NCI-H2227 (cell line): ENCODE data around the gene CXCL8.
"Not testable (repeated sequence)": the region's sequence is repeated elsewhere in the genome, so short reads cannot be mapped to it uniquely, and the experiment has no call there.

Experiments
- DNase-seq: peaks from one replicate; lab custom pipeline; 2025; ENCODE audit not compliant: unreplicated experiment; lab: John Stamatoyannopoulos, UW

The CXCL8 gene

DNA sequence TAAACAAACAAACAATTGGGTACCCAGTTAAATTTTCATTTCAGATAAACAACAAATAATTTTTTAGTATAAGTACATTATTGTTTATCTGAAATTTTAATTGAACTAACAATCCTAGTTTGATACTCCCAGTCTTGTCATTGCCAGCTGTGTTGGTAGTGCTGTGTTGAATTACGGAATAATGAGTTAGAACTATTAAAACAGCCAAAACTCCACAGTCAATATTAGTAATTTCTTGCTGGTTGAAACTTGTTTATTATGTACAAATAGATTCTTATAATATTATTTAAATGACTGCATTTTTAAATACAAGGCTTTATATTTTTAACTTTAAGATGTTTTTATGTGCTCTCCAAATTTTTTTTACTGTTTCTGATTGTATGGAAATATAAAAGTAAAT, 2.9 kb downstream of the CXCL8 start:
- DNase-seq: no peak

DNA sequence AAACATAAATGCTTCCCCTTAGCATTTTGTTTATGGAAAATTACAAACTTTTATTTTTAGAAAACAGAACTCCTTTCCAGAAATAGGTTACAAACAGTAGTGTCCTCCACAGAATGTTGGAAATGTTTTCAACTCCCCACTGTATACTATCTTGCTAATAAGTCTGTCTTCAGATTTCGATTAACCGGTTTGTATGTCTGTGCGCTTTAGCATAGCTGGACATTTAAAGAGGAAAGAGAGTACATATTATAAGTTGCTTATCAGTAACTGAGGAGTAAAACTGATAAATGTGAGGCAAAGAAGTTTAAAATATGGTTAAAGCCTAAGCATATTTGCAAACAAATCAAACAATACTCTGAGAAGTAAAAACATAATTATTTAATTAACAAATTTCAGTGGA, 3.4 kb downstream of the CXCL8 start:
- no peak for DNase-seq

DNA sequence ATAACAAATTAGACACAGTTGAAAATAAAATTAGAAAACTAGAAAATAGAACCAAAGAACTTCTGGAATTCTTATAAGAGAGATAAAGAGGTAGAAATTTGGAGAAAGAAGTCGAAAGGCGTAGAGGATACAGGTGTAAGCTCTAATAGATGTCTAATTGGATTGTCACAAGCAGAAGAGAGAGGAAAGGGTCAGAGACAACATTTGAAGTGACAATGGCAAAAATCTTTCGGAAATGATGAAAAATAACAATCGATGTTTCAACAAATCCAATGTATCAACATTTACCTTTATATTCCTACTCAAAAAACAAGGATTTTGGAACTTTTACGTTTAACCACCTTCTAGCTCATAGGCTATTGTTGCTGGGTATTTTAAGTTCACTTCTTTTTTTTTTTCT, 3.8 kb downstream of the CXCL8 start:
- DNase-seq: no peak

DNA sequence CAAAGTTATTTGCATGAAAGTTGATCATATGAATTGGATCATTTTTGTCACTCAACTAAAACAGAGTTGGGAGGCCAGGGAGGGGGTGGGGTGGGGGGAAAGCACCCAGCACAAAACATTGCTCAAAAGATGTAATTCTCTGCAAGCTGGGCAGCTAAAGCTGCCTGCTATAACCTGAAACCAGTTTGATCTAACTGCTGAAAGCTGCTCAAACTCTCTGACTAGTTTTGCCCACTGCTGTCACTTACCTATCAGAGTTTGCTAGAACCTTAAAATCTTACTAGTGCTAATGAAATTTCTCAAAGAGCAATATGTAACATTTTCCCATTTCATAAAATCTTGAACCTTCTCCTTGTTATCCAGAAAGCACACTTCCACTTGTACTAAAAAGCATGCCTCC, 10.4 kb downstream of the CXCL8 start:
- DNase-seq: no peak

DNA sequence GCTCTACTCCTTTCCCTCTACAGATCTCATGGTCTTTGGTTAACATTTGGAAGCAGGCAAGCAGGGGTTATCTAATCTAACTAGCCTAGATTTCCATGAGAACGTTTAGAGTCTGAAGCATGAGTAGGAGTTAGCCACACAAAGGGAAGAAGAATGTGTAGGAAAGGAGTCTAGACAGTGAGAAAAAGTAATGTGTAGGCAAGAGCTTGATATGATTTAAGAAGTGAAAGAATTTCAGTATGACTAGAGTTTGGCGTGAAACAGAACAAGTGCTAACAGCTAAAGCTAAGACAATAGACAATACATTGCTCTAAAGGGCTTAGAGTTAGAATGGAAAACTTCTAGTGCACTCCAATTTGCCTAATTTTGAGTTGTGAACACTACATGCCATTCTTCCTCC, 10.8 kb downstream of the CXCL8 start:
- DNase-seq: no peak

DNA sequence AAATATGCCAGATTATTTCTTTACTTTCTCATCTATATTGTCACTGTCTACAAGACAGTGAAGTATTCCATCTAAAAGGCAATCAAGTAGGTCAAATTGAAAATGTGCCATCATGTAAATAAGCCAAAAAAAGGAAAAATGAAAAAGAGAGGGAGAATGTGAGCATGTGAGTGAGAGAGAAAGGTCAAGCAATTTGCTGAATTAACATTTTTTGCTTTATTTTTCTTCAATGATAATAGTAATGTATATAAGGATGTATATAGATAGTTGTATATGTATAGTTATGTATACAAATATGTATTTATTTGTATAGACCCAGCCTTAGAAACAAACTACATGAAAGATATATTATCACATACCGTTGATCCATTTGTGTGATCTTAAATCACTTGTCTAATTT, 11.5 kb downstream of the CXCL8 start:
- DNase-seq: no peak

DNA sequence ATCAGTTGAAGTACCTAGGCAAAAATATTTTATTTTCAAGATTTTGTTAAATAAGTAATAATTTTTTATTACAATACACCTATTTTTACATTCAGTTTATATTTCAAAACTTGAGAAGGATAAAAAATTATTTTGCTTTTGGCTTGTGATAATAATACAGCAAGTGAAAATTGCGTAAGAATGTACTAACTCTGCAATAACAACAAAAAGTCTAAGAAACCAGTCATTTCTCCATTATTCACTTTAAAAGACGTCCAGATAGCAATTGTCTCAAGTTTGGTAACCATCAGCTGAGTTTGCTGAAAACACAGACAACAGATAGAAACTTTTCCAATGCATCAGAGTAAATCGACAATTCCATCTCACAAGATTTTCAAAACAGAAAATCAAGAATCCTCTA, 12.1 kb downstream of the CXCL8 start:
- no peak for DNase-seq

DNA sequence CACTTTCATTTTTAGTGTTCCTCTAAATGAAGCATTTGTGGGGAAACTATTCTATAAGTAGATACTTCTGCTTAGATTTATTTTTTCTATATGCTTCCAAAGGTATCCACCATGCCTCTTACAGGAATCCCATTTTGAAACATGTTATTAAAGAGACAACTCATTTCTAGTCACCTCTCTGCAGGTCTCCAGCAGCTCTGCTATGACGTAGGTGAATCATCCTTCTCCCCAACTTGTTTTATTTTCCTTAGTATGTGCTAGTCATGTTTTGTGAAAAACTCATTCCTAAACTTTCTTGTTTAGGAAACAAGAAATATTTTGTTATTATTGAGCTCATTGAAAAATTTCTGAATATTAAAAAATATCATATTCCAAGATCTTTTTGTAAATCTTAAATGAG, 12.8 kb downstream of the CXCL8 start:
- no peak for DNase-seq

DNA sequence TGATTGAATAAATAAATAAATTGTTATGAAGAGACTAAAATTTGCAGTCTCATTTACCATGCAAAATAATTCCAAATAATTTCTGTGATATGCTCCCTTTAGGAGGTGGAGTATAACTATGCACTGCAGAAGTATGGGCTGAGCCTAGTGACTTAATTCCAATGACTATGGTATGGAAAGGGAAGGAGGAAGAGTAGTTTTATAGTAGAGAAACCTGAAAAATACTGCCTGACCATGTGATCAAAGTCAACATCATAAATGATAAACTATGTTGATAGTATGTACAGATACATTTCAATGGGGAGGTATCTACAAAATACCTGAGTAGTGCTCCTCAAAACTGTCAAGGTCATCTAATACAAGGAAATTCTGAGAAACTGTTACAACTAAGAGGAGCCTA, 14.6 kb downstream of the CXCL8 start:
- DNase-seq: no peak

DNA sequence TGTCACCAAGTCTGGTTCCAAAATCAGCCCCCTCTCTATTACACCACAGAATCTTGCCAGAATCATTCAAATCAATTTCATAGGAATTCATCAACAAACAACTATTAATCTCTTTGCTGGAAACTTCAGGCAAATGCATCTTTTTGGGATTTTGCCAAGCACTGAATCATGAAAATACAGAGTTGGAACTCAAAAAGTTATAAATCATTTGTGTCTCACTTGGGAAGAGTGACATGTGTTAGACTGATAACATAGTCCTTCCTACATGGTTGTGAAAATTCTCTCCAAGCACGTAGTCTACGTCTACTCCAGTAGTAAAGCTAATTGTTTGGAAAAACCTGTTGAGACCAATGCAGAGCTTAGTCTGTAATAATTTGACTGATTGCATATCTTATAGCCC, 19.0 kb downstream of the CXCL8 start:
- no peak for DNase-seq

DNA sequence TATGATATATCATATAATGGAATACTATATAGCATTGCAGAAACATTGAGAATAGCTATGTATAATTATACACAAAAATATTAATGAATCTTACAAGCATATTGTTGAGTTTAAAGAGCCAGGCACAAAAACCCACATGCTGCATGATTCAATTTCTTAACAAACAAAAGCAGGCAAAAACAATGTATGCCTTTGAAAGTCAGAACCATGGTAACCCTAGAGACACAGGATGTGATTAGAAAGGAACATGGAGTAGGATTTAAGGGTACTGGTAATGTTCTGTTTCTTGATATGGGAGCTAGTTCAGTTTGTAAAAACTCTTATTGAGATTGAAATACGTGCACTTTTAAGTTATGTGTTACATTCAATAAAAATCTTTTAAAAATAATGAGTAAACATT, 21.5 kb downstream of the CXCL8 start:
- DNase-seq: no peak

DNA sequence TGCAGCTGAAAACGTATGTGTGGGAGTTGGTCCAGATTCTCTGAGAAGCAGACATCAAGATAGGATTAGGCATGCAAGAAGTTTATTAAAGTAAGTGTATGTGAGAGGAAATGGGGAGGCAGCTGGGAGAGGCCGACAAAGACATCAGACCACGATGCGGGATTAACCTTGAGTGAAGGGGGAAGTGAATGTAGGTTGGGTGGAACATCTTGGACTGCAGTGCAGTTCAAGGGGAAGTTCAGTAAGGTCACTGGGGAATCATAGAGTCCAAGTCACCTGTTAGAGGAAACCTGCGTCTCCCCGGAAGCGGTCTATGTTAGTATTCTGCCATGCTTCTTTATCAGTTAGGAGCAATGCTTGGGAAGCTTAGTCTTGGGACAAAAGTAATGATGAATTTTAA, 22.0 kb downstream of the CXCL8 start:
- DNase-seq: no peak

DNA sequence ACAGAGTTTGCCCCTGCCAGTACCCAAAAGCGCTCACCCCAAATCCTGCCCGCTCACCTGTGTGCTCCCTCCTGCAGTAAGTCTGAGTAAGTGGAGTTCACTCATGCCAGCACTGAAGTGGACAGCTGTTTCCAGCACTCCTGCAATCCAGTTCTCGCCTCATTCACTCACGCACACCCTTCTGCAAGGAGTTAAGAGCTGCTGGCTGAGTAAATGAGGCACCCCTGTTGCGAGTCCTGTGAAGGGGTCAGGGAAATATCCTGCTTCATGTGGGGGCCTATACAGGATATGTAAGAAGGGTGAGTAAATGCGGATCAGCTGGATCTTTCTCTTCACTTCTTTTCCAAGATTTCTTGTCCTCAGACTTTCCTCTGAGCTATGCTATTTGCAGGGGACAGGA, 23.5 kb downstream of the CXCL8 start:
- DNase-seq: no peak

DNA sequence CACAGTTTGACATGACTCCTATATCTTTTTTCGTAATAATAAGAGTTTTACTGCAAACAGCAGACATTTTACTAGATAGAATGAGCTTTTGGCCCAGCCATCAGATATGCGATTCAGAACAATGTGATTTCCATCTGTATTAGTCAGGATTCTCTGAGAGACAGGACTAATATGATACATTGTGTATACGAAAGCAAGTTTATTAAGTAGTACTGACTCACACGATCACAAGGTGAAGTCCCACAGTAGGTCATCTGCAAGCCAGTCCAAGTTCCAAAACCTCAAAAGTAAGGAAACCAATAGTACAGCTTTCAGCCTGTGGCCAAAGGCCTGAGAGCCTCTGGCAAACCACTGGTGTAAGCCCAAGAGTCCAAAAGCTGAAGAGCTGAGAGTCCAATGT, 24.1 kb downstream of the CXCL8 start:
- no peak for DNase-seq

DNA sequence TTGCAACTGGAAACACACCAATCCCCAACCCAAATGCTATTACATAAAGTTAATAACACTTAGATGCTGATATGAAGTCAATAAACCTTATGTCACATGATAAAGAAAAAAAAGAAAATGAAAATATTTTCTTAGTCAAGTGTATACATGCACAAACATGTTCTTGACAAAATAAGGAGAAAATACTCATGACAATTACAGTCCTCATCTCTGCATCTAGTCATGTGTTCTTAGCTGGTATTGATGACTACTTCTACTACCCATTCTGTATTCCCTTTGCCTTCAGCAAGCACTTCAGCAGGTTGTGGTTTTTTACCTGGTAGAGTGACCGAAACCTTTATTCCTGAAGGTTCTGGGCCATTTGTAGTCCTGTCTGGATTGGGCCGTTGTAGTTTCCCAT, 24.9 kb downstream of the CXCL8 start:
- no peak for DNase-seq

DNA sequence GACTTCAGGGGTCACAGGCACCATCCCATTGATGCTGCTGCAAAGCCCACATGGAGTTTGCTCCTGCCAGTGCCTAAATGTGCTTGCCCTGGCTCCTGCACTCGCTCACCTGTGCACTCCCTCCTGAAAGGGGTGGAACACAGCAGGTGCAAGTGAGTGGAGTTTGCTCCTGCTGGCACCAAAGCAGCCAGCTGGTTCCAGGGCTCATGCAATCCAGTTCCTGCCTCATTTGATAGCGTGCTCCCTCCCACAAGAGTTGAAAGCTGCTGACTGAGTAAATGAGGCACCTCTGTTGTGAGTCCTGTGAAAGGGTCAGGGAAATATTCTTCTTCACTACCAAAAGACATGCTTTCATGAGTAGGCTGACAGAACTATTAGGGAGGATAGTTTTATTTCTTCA, 30.5 kb downstream of the CXCL8 start:
- DNase-seq: no peak

DNA sequence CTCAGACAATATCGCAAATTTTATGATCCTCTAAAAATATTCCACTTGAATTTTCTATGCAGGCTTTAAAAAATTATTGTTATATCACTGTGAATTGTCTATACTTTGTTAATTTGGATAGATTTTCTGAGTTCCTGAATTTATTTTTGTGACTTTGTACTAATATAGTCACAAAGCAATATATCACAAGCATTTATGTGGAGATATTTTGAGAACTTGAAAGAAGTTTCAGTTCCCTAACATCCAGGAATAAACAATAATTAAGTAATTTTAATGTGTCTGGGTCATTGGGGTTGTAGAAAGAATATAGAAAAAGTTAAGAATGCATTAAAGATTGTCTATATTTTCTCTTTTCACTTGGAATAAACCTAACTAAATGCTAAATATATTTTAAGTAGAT, 32.0 kb downstream of the CXCL8 start:
- no peak for DNase-seq

DNA sequence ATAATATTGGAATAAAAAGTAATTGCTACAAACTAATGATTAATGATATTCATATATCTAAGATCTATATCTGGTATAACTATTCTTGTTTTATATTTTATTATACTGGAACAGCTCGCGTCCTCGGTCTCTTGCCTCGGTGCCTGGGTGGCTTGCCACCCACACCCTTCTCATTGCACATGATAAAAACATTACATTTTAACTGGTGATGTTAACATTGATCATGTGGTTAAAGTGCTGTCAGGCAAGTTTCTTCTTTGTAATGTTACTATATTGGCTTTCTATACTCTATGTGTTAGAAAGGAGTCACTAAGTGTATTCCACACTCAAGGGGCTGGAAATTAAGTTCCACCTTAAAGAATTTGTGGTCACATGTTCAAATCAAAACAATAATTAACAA, 34.0 kb downstream of the CXCL8 start:
- DNase-seq: not testable (repeated sequence)

DNA sequence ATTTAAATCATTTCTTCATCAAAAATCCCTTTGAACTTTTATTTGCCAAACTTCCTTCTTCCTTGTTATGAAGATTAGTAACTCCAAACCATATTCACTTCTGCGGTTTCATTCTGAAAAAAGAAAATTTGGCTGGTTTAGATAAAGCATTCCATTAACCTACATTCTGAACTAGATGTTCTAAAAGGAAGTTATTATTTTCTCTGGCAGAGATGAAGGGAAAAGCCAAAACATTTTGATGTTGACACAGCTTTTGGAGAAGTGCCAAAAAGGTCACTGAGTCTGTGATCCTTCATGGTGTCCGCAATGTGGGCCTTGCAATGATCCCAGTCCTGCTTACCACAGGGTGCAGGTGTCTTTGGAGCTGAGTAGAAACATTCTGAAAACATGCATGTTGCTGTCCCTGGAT, 36.0 kb downstream of the CXCL8 start:
- no peak for DNase-seq

DNA sequence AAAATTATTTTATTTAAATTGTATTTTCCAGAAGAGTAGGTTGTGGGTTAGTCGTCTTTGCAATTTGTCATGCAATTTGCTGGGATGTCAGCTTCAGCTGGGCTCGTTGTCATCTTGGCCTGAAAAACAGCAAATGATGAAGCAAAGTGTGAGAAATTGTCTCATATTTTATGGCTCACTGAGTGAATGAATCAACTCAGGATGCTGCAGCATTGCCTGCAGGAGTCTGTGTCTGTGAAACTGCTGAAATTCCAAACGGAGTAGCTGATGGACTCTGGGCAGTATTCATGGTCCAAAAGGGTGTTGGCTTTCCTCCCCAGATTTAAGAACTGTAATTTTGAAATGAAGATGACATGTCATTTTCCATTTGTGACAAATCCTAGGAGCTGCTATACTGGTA, 37.2 kb downstream of the CXCL8 start:
- no peak for DNase-seq

DNA sequence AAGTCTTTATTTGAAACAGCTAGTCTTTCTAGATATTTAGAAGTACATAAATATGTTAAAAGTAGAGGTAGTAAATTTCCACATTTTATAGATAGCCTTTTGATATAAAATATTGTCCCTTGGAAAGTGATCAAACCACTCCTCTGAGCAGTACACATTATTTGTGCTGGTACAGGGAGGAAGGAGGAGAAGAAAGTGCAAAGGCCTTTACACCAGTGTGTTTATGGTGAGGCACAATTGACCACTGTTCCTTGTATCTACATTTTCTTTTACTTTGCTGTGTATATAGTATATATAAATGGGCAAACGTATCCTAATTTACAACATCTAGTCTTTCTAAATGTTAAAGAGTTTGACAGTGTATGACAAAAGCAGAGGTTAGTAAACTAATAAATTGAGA, 39.9 kb downstream of the CXCL8 start:
- no peak for DNase-seq

DNA sequence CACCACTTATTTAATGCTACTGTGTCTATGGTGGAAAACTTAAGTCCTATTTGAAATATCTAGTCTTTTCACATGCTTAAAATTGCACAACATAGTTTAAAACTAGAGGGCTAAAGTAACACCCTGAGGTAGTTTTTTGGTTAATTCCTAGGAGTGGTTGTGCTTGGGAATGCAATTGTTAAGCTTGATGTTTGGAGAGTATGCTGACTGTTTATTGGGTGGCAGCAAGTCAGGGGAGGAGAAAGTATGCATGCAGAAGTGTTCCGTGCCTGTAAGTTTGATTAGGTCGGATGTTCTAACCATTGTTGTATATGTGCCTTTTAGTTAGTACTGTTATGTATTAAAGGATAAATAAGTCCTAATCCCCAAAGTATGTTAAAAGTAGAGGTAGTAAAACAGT, 40.5 kb downstream of the CXCL8 start:
- no peak for DNase-seq

DNA sequence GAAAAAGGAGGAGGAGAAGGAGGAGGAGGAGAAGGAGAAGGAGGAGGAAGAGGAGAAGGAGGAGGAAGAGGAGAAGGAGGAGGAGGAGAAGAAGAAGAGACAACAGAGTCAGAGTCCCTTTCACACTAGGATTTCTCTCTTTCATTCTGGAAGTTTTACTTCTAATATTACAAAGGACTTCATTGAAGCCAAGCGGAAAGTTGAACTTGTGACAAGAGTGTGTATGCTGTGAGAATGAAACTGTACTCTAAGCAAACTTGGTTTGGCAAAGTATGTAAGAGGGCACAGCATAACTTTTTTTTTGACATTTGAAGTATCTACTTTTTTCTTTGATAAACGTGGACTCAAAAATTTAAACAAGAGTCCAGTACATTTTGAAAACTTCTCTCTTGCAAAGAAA, 48.0 kb downstream of the CXCL8 start:
- no peak for DNase-seq
